ENCODE measurements around the gene DNLZ. TPM values are rescaled to one million over a fixed set of nuclear protein-coding genes. Genes with fewer than 3 reads are reported as not detected.

The DNLZ gene
- polyA plus RNA-seq, 1 donor from 2014 or later = 23.6 TPM

- Histone ChIP-seq H3K27me3 (ENCODE audit: insufficient read depth, low read depth, low read length) (no peaks in the 10 kb centered on the region), H3K36me3 (ENCODE audit: insufficient read depth, low read length) (peaks cover 3% of the 10 kb centered on the region), H3K4me3 (ENCODE audit: low read length) (peak overlapping the region; percentile 89), H2AFZ (ENCODE audit: low read depth, low read length) (no peak overlapping the region), H3K79me2 (replicated peaks; ENCODE audit: insufficient read depth, low read length) (peaks cover 21% of the 10 kb centered on the region), H3K4me2 (ENCODE audit: low read length) (no peak overlapping the region), H3K9me2 (ENCODE audit: insufficient read depth, low read length) (no peaks in the 10 kb centered on the region), H3K9ac (ENCODE audit: low read length) (no peak overlapping the region), H4K20me1 (ENCODE audit: insufficient read depth) (no peaks in the 10 kb centered on the region), H3F3A (ENCODE audit: insufficient read depth, low read length, poor library complexity, severe bottlenecking) (no peaks in the 10 kb centered on the region), H3K27ac (ENCODE audit: low read length) (no peak overlapping the region), H3K9me3 (ENCODE audit: low read length) (no peaks in the 10 kb centered on the region)
- TF ChIP-seq CTCF (IDR thresholded peaks at IDR 0.05; ENCODE audit: poor library complexity, severe bottlenecking) (no peak), SMC3 (conservative IDR thresholded peaks at IDR 0.05; ENCODE audit: poor library complexity) (no peak), MXI1 (conservative IDR thresholded peaks at IDR 0.05; ENCODE audit: poor library complexity, severe bottlenecking) (no peak), REST (IDR thresholded peaks at IDR 0.05; ENCODE audit: borderline replicate concordance) (no peak), EZH2 (IDR thresholded peaks at IDR 0.05; ENCODE audit: borderline replicate concordance, insufficient read depth, low read length, poor library complexity, severe bottlenecking) (no peak), TAF1 (IDR thresholded peaks at IDR 0.05; ENCODE audit: low read depth) (no peak), RAD21 (conservative IDR thresholded peaks at IDR 0.05) (no peak), POLR2AphosphoS5 (IDR thresholded peaks at IDR 0.05) (no peak), EP300 (conservative IDR thresholded peaks at IDR 0.05; ENCODE audit: poor library complexity, severe bottlenecking) (no peak)
Measured at GRCh38 chr9:136398286-136398685, 34.7 kb upstream of the DNLZ start.

GRCh38 chr9:136397643-136398042 lies 34.1 kb upstream of the DNLZ start:
- H3K79me2 ChIP-seq (replicated peaks; ENCODE audit: insufficient read depth, low read length) = peaks cover 21% of the 10 kb centered on the region
- H4K20me1 ChIP-seq (ENCODE audit: insufficient read depth) = no peaks in the 10 kb centered on the region
- no peak overlapping the region for H3K27ac ChIP-seq (ENCODE audit: low read length)
- no peak overlapping the region for H3K9ac ChIP-seq (ENCODE audit: low read length)
- no peaks in the 10 kb centered on the region for H3K9me2 ChIP-seq (ENCODE audit: insufficient read depth, low read length)
- no peak overlapping the region for H2AFZ ChIP-seq (ENCODE audit: low read depth, low read length)
- H3K36me3 ChIP-seq (ENCODE audit: insufficient read depth, low read length) = peaks cover 3% of the 10 kb centered on the region
- no peak overlapping the region for H3K4me2 ChIP-seq (ENCODE audit: low read length)
- H3F3A ChIP-seq (ENCODE audit: insufficient read depth, low read length, poor library complexity, severe bottlenecking) = no peaks in the 10 kb centered on the region
- H3K27me3 ChIP-seq (ENCODE audit: insufficient read depth, low read depth, low read length) = no peaks in the 10 kb centered on the region
- no peaks in the 10 kb centered on the region for H3K9me3 ChIP-seq (ENCODE audit: low read length)
- TF ChIP-seq SMC3 (conservative IDR thresholded peaks at IDR 0.05; ENCODE audit: poor library complexity) = no peak
- H3K4me3 ChIP-seq (ENCODE audit: low read length) = no peak overlapping the region

GRCh38 chr9:136396219-136396515 lies 32.6 kb upstream of the DNLZ start:
- no peaks in the 10 kb centered on the region for H4K20me1 ChIP-seq (ENCODE audit: insufficient read depth)
- H3K36me3 ChIP-seq (ENCODE audit: insufficient read depth, low read length) = peaks cover 3% of the 10 kb centered on the region
- H3K27me3 ChIP-seq (ENCODE audit: insufficient read depth, low read depth, low read length) = no peaks in the 10 kb centered on the region
- H3K9me2 ChIP-seq (ENCODE audit: insufficient read depth, low read length) = no peaks in the 10 kb centered on the region
- no peaks in the 10 kb centered on the region for H3K9me3 ChIP-seq (ENCODE audit: low read length)
- no peak overlapping the region for H3K4me2 ChIP-seq (ENCODE audit: low read length)
- no peak overlapping the region for H2AFZ ChIP-seq (ENCODE audit: low read depth, low read length)
- H3F3A ChIP-seq (ENCODE audit: insufficient read depth, low read length, poor library complexity, severe bottlenecking) = no peaks in the 10 kb centered on the region
- H3K79me2 ChIP-seq (replicated peaks; ENCODE audit: insufficient read depth, low read length) = peaks cover 21% of the 10 kb centered on the region
- no peak overlapping the region for H3K9ac ChIP-seq (ENCODE audit: low read length)
- no peak for TF ChIP-seq POLR2AphosphoS5 (IDR thresholded peaks at IDR 0.05)
- no peak for TF ChIP-seq RAD21 (conservative IDR thresholded peaks at IDR 0.05)
- no peak for TF ChIP-seq REST (IDR thresholded peaks at IDR 0.05; ENCODE audit: borderline replicate concordance)
- TF ChIP-seq EZH2 (IDR thresholded peaks at IDR 0.05; ENCODE audit: borderline replicate concordance, insufficient read depth, low read length, poor library complexity, severe bottlenecking) = no peak
- TF ChIP-seq MXI1 (conservative IDR thresholded peaks at IDR 0.05; ENCODE audit: poor library complexity, severe bottlenecking) = no peak
- no peak for TF ChIP-seq CTCF (IDR thresholded peaks at IDR 0.05; ENCODE audit: poor library complexity, severe bottlenecking)
- TF ChIP-seq TAF1 (IDR thresholded peaks at IDR 0.05; ENCODE audit: low read depth) = no peak
- TF ChIP-seq EP300 (conservative IDR thresholded peaks at IDR 0.05; ENCODE audit: poor library complexity, severe bottlenecking) = no peak
- no peak for TF ChIP-seq SMC3 (conservative IDR thresholded peaks at IDR 0.05; ENCODE audit: poor library complexity)
- H3K4me3 ChIP-seq (ENCODE audit: low read length) = no peak overlapping the region
- no peak overlapping the region for H3K27ac ChIP-seq (ENCODE audit: low read length)

Data from neural cell (in vitro differentiated cells).